Activated CD8-positive, alpha-beta memory T cell treated with anti-CD3 and anti-CD28 coated beads for 4 hours (primary cell): ENCODE measurements around the gene EIF4B.
"Not testable (repeated sequence)": the region's sequence is repeated elsewhere in the genome, so short reads cannot be mapped to it uniquely, and the experiment has no call there.

Experiments used
- DNase-seq, 2 donors: peaks; one replicate each; pipeline ENCODE4 v3.0.0-alpha.2; 2020; ENCODE audit warnings: low read depth in 2 of 2

The EIF4B gene

GRCh38 chr12:53005986-53006809 lies at the start of gene EIF4B:
EIF4B (plus strand) TSS chr12:53006456; CDS start chr12:53006484, 28 bp downstream.
- DNase-seq = peak; percentile 99 to 100

- no peak for DNase-seq
Observed at GRCh38 chr12:52956987-52957386, 49.3 kb upstream of the EIF4B start.

- DNase-seq = no peak
Observed at GRCh38 chr12:52964556-52965336, 41.5 kb upstream of the EIF4B start.

GRCh38 chr12:52965337-52965731 lies 40.9 kb upstream of the EIF4B start:
- no peak for DNase-seq

- no peak for DNase-seq
Observed at GRCh38 chr12:52969166-52969795, 37.0 kb upstream of the EIF4B start.

- no peak for DNase-seq
Observed at GRCh38 chr12:52969828-52970569, 36.3 kb upstream of the EIF4B start.

- DNase-seq = no peak
Observed at GRCh38 chr12:52971679-52972329, 34.5 kb upstream of the EIF4B start.

- no peak for DNase-seq
Observed at GRCh38 chr12:52975204-52975603, 31.1 kb upstream of the EIF4B start.

GRCh38 chr12:52975820-52976573 lies 30.3 kb upstream of the EIF4B start:
- no peak for DNase-seq

- no peak for DNase-seq
Observed at GRCh38 chr12:52976574-52977071, 29.6 kb upstream of the EIF4B start.

- DNase-seq = no peak
Observed at GRCh38 chr12:52977170-52977569, 29.1 kb upstream of the EIF4B start.

GRCh38 chr12:52980096-52980649 lies 26.1 kb upstream of the EIF4B start:
- no peak for DNase-seq

- peak; percentile 64 to 72 for DNase-seq
Observed at GRCh38 chr12:52980650-52981423, 25.4 kb upstream of the EIF4B start.

- DNase-seq = no peak
Observed at GRCh38 chr12:52984136-52984535, 22.1 kb upstream of the EIF4B start.

- DNase-seq = no peak
Observed at GRCh38 chr12:52988898-52989297, 17.4 kb upstream of the EIF4B start.

GRCh38 chr12:52990206-52990605 lies 16.1 kb upstream of the EIF4B start:
- DNase-seq = no peak

GRCh38 chr12:52992240-52992639 lies 14.0 kb upstream of the EIF4B start:
- not testable (repeated sequence) for DNase-seq

- no peak for DNase-seq
Observed at GRCh38 chr12:52992699-52993557, 13.3 kb upstream of the EIF4B start.
